Stimulated activated CD8-positive, alpha-beta memory T cell treated with anti-CD3 and anti-CD28 coated beads, Interleukin-12 subunit alpha, Interleukin-12 subunit beta, amount 100 ng/mL, for 4 hours (primary cell): Measurements from ENCODE around the gene TUBB6.

ENCODE experiments used
- DNase-seq: peaks from one replicate; pipeline ENCODE4 v3.0.0-alpha.2; 2020; ENCODE audit warnings: low read depth

Gene TUBB6

DNA sequence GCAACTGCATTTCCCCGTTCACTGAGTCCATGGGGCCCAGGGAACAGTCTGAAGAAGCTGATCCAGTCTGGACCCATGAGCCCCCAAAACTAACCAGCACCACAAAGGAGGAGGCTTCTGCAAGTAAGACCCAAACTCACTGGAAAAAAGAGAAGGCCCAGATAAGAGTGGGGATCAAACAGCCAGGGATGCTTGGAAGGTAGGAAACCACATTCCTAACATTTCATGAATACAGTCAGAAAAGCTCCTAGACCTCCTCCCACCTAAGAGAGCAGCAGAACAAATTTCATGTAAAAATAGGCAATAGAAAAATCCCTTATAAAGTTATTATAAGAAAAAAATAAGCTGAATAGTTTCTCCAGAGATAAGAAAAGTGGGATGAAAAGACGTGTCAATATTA lies 30.3 kb downstream of the TUBB6 start:
- DNase-seq = no peak

DNA sequence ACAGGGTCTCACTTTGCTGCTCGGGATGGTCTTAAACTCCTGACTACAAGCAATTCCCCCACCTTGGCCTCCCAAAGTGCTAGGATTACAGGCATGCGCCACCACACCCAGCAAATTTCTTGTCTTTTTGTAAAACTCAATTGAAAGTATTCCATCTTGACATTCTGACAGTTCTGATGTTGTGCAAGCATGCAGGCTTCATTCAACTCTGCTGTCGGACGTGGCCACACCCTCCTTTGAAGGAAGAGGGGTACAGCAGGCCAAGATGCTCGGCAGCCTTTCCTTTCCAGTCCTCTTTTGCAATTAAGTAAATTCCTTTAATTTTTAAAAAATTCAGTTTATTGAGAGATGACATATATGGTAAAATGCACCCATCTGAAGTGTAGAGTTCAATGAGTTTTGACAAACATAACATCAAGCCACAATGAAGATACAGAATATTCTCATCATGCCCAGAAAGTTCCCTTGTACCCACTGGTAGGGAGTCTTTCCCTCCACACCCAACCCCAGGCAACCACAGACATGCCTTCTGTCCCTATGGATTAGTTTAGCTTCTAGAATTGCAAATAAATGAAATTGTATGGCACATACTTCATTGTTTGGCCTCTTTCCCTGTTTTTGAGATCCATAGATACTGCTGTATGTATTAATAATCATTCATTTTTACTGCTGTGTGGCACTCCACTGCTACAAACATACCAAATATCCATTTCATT lies 33.1 kb downstream of the TUBB6 start:
- DNase-seq = no peak

DNA sequence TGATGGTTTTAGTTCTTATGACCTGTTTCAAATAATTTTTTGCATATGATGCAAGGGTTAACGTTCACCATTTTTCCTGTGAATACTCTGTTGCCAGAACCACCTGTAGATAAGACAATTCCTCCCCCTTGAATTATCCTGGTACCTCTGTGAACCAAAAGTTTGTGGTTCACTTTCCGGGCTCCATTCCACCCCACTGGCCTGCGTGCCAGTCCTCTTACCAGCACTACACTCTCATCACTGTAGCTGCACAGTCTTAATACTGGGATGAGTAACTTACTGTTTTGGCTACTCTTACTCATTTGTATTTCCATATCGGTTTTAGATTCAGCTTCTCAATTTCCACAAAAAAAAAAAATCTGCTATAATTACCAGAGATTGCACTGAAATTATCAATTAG lies 34.6 kb downstream of the TUBB6 start:
- no peak for DNase-seq

DNA sequence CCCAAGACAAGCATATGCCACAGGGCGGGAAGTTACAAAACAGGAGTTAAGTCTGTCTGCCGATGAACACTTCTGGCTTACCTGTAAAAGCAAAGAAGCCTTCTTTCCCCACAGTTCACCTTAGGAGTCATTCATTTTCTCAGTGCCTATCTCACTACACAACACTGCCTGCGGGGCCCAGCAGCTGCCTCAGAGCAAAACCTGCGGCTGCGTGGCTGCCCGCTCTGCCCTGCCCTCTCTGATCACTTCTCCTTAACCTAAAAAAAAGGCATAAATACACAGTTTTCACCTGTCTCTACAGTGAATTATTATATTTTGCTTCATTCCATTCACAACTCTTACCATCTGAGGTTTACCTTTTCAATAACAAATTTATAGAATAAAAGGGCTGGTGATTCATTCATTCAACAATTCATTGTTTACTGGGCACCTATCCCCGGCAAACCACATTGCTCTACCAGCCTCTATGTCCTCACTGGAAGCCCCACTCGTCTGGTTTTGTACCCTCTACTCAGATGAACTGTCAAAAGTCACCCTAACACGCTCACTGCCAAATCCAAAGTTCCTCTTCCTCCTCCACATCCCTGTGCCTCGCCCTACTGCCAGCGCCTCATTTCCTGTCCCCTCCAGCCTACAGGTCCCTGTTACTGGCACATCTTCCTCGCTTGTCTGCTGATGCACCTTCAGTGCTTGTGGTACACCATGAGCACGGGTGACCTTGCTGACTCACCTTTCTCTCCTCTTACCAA lies 37.6 kb downstream of the TUBB6 start:
- no peak for DNase-seq

DNA sequence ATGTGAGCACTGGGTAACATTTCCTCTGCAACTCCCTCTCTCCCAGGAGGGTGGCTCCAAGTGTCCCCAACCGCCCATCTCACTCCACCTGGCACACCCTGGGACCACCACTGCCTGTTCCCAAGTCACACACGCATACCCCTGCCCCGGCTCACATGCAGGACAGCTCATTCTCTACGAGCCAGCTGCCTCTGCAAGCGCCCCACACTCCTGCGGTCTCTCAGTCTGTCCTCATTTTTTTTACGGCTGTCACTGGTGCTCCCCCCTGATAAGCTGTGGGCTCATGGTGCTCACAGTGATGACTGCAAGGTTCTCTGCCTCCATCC lies 38.2 kb downstream of the TUBB6 start:
- no peak for DNase-seq

DNA sequence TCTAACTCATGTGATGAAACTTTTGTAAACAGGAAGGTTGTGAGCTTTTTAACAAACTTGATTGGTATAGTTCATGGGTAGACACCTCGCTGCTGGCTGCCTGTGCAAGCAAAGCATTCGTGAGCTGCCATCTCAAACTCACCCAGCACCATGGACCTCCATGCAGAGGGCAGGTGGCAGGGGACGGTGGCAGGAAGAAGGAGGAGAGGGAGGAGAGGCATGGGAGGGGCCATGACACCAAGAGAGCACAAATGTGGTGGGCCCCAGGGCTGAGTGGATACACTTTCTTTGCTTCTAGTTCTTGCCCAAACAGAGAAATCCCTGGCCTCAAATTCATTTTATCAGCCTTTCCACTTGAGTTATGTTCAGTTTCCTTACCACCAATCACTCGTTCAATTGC lies 39.9 kb downstream of the TUBB6 start:
- DNase-seq = no peak

DNA sequence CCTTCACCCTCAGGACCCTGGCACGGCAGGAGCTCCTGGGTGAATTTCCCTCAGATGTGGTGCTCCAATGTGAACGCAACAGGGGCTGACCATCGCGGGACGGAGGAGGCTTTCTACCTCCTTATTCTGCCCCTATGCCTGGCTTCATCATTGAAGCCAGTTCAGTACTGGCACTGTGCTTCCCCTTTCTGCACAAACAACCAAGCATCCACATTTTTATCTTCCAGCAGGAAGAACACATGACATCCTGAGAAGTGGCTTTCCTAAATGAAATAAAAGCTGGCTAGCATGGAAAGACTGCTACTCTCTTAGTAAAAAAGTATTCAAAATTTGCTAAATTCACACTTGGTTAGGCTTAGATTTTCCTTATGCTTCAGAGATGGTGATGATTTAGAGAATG lies 44.1 kb downstream of the TUBB6 start:
- DNase-seq = no peak

DNA sequence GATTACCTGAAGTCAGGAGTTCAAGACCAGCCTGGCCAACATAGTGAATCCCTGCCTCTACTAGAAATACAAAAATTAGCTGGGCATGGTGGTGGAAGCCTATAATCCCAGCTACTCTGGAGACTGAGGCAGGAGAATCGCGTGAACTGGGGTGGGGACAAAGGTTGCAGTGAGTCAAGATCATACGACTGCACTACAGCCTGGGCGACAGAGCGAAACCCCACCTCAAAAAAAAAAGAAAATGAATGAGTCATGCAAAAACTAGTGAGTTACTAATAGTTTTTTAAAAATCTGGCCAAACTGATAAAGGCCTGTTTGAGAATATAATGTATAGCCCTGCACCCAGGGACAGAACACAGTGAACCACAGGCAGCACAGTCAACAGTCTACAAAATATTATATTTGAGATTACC lies 51.5 kb downstream of the TUBB6 start:
- DNase-seq = no peak

DNA sequence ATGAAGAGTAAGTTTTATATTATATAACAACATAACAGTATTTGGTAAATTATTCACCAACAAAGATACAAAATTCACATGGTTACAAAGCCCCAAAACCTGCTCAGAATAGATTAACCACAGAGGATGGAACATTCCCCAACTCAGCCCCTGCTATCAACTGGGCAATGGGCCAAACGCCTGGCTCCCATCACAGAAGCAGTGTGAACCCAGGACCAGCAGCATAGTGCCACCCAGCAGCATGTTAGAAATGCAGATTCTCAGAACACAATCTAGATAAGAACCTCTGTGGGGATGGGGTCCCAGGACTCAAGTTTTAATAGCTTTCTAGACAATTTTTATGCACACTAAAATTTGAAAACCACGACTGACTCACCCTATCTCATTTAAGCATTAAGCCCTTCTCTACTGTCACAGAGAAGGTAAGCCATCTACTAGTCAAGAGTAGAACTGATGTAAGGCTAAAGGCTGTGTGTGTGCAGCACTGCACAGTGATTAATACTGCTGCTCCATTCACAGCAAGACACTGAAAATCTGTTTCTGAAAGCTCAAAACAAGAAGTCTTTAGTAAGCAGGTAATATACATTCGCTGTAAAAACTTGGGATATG lies 53.8 kb downstream of the TUBB6 start:
- no peak for DNase-seq

DNA sequence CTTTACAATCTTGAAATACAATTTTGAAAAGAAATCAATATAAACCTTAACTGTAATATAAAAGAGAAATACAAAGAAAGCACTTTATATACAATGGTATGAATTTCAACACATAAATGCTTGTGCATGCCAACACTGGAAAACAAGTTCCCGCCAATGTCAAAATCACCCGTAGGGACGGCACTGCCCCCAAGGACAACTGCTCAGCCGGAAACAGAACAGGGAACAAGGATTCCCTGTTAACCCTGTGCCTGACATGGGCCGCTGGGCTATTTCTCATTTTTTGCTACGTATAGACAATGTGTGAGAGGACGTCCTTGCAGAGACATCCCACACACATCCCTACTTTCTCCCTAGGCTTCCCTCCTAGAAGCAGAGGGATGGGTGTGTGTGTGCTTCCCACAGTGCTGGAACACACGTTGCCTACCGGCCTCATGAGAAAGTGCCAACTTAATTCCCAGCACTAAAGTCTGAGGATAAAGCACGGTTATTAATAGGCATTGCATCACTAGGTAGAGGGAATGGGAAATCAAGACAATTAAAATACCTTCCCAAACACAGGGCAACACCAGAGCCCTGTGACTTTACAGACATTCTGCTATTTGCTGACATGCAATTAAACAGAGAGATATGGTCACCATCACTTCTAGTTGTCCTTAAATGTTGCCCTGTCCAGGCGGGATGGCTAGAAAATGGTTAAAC lies 54.6 kb downstream of the TUBB6 start:
- DNase-seq = no peak

DNA sequence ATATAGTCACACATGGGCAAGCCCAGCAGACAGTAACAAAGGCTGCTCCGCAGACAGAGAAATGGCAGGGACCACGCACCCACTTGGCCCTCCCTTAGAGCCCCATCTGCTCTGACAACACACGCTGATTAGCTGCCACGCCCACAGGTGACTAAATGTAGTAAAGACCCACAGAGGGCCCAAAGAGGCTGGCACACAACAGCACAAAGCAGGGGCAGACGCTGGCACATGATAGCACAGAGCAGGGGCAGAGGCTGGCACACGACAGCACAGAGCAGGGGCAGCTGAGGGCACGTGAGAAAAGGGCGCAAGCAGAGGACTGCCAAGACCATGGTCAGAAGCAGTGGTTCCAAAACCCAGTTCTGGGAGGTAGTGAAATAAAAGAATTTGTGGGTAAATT lies 58.3 kb downstream of the TUBB6 start:
- DNase-seq = no peak

DNA sequence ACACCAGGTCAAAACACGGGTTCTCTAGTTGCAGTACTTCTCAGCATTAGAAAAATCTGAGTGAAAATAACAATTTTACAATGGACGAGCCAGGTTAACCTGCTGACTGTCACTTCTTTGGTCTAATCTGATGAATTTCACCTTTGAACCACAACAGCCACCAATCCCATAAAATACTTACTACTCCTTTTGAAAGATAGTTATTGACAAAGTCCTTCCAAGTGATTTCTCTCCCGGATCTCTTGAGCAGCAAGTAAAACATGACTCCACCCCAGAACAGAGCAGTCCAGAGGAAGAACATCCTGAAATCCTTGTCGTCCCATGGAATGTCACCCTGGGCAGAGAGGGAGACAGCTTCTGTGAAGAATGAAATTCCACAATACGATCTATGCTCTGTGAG lies 58.7 kb downstream of the TUBB6 start:
- no peak for DNase-seq

DNA sequence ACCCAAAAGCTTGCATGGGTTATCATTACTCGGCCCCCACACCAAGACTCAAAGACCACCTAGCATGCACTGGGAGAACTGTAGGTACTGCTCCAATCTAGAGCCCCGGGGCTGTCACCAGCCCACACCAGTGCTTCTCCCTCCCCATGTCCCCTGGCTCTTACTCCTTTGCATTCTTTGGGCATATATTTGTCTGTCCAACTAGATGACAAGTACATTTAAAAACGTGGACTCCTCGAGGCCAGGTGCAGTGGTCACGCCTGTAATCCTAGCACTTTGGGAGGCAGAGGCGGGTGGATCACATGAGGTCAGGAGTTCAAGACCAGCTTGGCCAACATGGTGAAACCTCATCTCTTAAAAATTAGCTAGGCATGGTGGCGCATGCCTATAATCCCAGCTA lies 61.2 kb downstream of the TUBB6 start:
- DNase-seq = no peak

DNA sequence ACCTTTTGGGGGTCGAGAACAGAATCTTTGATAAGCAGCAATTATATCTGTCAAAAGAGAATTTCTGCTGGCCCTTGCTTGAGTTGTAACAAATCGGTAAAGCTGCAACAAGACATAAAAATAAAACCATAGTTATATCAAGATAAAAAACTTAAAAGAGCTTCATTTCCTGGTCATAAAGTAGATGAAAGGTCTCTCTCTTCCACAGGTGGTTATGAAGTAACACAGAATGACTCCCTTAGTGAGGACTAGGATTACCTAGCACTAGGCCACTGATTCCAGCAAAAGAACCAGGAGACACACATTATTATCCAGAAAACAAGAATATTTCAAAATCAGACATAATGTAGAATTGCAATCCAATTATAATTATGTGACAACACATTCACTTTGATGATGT lies 63.5 kb downstream of the TUBB6 start:
- DNase-seq = no peak

DNA sequence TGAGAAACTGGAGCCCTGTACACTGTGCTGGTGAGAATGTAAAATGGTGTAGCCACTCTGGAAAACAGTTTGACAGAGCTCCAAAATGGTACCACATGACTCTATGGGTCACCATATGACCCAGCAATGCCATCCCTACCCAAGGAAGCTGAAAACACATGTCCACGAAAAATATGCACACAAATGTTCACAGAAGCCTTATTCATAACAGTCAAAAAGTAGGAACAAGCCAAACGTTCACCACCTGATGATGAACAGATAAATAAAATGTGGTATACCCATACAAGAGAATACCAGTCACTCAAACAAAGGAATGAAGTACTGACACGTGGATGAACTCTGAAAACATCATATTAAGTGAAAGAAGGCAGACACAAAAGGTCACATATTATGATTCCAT lies 64.4 kb downstream of the TUBB6 start:
- DNase-seq = no peak

DNA sequence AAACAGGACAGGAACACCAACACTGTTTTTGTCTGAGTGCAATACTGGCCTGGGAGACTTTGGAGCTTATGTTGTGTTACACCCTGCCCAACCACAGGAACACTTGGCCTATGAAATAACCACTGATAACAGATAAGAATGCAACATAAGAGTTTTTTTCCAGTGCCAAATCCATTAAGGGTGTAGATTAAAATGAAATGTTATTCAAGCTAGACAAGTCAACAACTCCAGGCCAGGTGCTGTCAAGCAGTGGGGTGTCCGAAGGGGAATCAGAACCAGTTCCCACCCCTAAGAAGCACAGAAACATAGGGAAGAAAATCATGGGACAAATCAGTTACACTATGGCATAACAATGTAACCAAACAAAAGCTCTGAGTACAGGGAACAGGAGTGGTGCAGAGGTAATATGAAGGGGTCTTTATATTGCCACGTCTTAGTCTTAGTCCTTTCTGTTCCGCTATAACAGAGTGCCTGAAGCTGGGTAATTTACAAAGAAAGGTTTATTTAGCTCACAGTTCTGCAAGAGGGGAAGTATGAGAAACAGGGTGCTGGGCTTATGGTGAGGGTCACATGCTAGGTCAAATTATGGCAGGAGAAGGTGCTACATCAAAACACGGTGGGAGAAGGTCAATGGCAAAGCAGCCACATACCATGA lies 65.2 kb downstream of the TUBB6 start:
- no peak for DNase-seq

DNA sequence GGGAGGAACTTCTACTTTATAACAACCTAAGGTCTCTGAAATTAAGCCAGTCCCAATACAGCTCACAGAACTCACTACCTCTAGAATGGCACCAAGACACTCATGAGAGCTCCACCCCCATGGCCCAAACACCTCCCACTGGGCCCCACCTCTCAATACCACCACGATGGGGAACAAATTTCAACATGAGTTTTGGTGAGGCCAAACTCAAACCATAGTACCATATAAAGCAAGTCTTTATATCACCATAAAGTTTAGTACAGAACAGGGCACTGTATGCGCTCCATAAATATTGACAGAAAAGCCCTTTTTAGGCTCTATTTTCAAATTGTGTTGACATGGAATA lies 65.7 kb downstream of the TUBB6 start:
- DNase-seq = no peak

DNA sequence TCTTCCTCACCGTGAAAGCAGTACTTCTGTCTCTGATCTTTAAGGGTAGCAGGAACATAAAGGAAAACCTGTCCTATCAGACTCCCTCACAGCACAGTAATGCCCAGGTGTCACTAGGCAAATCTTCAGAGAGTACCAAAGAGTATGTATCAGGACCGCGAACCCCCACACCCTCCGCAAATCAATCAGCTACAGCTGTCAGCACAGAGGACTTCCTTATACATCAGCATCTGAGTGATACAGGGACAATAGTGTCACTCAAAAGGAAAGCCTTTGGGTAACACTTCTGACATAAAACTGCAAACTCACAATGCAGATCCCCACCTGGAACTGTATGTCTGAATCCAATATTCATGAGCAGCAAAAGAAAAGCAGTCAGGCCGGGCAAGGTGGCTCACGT lies 66.4 kb downstream of the TUBB6 start:
- no peak for DNase-seq
